ENCODE data around the gene ZNF444.

DNA sequence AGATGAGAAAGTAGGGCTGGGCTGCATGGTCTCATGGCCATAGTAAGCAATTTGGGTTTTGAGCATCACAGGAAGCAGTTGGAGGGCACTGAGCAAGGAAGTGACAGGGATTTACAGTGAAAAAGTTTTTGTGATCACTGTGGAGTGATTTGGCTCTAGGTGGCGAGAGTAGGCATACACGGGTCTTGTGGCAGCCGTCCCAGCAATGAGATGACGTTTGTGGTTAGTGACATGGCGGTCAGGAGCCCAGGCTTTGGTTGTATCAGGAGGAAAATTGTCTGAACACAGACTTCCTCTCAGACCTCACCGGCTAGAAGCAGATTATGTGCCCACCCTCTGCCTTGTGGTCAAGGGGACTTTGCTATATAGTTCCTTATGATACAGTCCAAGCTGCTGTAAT, 3.3 kb downstream of the ZNF444 start:
- TF ChIP-seq, protein P1, sequence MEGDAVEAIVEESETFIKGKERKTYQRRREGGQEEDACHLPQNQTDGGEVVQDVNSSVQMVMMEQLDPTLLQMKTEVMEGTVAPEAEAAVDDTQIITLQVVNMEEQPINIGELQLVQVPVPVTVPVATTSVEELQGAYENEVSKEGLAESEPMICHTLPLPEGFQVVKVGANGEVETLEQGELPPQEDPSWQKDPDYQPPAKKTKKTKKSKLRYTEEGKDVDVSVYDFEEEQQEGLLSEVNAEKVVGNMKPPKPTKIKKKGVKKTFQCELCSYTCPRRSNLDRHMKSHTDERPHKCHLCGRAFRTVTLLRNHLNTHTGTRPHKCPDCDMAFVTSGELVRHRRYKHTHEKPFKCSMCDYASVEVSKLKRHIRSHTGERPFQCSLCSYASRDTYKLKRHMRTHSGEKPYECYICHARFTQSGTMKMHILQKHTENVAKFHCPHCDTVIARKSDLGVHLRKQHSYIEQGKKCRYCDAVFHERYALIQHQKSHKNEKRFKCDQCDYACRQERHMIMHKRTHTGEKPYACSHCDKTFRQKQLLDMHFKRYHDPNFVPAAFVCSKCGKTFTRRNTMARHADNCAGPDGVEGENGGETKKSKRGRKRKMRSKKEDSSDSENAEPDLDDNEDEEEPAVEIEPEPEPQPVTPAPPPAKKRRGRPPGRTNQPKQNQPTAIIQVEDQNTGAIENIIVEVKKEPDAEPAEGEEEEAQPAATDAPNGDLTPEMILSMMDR (IDR thresholded peaks at IDR 0.05): no peak
- no peak for TF ChIP-seq EZH2 (IDR thresholded peaks at IDR 0.05; ENCODE audit: borderline replicate concordance, insufficient read depth, low read depth, low read length, poor library complexity, severe bottlenecking)
